Keratinocyte (primary cell): Measurements from ENCODE around the gene NLGN4X.

Experiments used
- EZH2 ChIP-seq: IDR thresholded peaks from one replicate; pipeline ENCODE4 v1.6.1; 2012; ENCODE audit warnings: inconsistent platforms, mild to moderate bottlenecking, low read length, moderate library complexity
- TF ChIP-seq, protein P1 (sequence below), 3 experiments: IDR thresholded peaks in 1 of 3; conservative IDR thresholded peaks in 1 of 3; optimal IDR thresholded peaks in 1 of 3; 2 replicates in 2 of 3; 3 replicates in 1 of 3; pipeline versions ENCODE3 to v1.5.1; 2011; ENCODE audit warnings: low read length in 3 of 3, mild to moderate bottlenecking in 3 of 3, moderate library complexity in 2 of 3, control low read depth in 1 of 3, inconsistent platforms in 1 of 3; ENCODE audit not compliant: insufficient read depth in 2 of 3; ENCODE audit errors: extremely low read depth in 1 of 3

DNA sequence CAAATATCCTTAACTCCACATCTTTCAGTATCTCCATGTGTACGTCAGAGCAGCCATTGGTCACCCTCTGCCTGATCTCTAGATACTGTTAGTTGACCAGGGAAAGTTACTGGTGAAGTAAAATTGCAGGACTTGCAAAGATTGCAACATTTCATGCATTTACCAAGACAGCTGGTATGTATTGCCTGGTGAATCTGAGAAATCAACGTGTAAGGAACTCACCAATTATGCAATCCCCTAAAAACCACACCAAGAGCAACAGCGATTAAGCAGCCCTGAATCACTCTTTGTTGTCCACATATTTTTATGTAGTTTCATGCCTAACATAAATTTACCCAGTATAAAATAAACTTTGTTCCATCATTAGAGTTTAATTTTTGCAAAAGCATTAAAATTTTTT lies 271.2 kb downstream of the NLGN4X start:
- TF ChIP-seq, protein P1, sequence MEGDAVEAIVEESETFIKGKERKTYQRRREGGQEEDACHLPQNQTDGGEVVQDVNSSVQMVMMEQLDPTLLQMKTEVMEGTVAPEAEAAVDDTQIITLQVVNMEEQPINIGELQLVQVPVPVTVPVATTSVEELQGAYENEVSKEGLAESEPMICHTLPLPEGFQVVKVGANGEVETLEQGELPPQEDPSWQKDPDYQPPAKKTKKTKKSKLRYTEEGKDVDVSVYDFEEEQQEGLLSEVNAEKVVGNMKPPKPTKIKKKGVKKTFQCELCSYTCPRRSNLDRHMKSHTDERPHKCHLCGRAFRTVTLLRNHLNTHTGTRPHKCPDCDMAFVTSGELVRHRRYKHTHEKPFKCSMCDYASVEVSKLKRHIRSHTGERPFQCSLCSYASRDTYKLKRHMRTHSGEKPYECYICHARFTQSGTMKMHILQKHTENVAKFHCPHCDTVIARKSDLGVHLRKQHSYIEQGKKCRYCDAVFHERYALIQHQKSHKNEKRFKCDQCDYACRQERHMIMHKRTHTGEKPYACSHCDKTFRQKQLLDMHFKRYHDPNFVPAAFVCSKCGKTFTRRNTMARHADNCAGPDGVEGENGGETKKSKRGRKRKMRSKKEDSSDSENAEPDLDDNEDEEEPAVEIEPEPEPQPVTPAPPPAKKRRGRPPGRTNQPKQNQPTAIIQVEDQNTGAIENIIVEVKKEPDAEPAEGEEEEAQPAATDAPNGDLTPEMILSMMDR (optimal IDR thresholded peaks at IDR 0.05 in 1 of 3, IDR thresholded peaks at IDR 0.05 in 1 of 3, conservative IDR thresholded peaks at IDR 0.05 in 1 of 3; ENCODE audit: extremely low read depth in 1 of 3, insufficient read depth in 2 of 3, low read length in 3 of 3): no peak
- no peak for TF ChIP-seq EZH2
